ENCODE data around the gene HCST. TPM values are rescaled to one million over a fixed set of nuclear protein-coding genes. Genes with fewer than 3 reads are reported as not detected.

Gene HCST
- total RNA-seq, 1 donor from 2014 or later, result not detected

GRCh38 chr19:35860436-35860817, 41.9 kb upstream of the HCST start:
- H3K36me3 ChIP-seq (ENCODE audit: control insufficient read depth, insufficient read depth, low read length), result no peaks in the 10 kb centered on the region
- no peak overlapping the region for H3K4me3 ChIP-seq (ENCODE audit: low read depth, low read length)
- TF ChIP-seq, protein P1, sequence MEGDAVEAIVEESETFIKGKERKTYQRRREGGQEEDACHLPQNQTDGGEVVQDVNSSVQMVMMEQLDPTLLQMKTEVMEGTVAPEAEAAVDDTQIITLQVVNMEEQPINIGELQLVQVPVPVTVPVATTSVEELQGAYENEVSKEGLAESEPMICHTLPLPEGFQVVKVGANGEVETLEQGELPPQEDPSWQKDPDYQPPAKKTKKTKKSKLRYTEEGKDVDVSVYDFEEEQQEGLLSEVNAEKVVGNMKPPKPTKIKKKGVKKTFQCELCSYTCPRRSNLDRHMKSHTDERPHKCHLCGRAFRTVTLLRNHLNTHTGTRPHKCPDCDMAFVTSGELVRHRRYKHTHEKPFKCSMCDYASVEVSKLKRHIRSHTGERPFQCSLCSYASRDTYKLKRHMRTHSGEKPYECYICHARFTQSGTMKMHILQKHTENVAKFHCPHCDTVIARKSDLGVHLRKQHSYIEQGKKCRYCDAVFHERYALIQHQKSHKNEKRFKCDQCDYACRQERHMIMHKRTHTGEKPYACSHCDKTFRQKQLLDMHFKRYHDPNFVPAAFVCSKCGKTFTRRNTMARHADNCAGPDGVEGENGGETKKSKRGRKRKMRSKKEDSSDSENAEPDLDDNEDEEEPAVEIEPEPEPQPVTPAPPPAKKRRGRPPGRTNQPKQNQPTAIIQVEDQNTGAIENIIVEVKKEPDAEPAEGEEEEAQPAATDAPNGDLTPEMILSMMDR (IDR thresholded peaks at IDR 0.05; ENCODE audit: insufficient read depth, low read length, poor library complexity, severe bottlenecking), result no peak
- no peak for DNase-seq (ENCODE audit: low read depth)
- peaks cover 67% of the 10 kb centered on the region for H3K27me3 ChIP-seq (ENCODE audit: control insufficient read depth, insufficient read depth, low read length)

DNA sequence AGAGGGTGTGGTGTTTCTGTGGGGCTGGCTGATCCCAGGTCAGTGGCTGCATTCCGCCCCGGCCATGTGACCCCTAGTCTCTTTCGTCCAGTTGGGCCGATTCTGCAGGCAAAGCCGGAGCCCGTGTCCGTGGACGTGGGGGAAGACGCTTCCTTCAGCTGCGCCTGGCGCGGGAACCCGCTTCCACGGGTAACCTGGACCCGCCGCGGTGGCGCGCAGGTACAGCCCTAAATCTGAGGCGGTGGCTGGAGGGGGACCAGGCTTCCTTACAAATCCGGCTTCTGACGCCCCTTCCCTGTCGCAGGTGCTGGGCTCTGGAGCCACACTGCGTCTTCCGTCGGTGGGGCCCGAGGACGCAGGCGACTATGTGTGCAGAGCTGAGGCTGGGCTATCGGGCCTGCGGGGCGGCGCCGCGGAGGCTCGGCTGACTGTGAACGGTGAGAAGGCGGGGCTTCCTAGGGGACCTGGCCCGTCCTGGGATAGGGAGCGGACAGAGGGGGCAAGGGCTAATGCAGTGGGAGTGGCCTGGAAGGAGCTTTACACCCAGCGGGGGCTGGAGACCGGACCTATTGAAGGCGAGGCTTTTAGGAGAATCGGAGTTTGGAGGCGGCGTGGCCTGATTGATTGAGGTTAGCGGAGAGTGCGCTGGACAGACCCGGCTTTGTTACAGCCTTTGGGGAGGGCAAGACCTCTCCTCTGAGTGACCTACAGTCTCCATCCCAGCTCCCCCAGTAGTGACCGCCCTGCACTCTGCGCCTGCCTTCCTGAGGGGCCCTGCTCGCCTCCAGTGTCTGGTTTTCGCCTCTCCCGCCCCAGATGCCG, 41.3 kb upstream of the HCST start:
- no peak overlapping the region for H3K4me3 ChIP-seq (ENCODE audit: low read depth, low read length)
- TF ChIP-seq, protein P1 (IDR thresholded peaks at IDR 0.05; ENCODE audit: insufficient read depth, low read length, poor library complexity, severe bottlenecking), result no peak
- H3K27me3 ChIP-seq (ENCODE audit: control insufficient read depth, insufficient read depth, low read length), result peaks cover 62% of the 10 kb centered on the region

GRCh38 chr19:35861640-35862160, 40.6 kb upstream of the HCST start:
- H3K27me3 ChIP-seq (ENCODE audit: control insufficient read depth, insufficient read depth, low read length), result peaks cover 56% of the 10 kb centered on the region

More for the DNA sequence above, 41.3 kb upstream of the HCST start:
- no peak for DNase-seq (ENCODE audit: low read depth)
- H3K36me3 ChIP-seq (ENCODE audit: control insufficient read depth, insufficient read depth, low read length), result no peaks in the 10 kb centered on the region

GRCh38 chr19:35862528-35862927, 39.8 kb upstream of the HCST start:
- no peak for DNase-seq (ENCODE audit: low read depth)
- Histone ChIP-seq H3K27me3 (ENCODE audit: control insufficient read depth, insufficient read depth, low read length) (peaks cover 48% of the 10 kb centered on the region), H3K4me3 (ENCODE audit: low read depth, low read length) (no peak overlapping the region), H3K36me3 (ENCODE audit: control insufficient read depth, insufficient read depth, low read length) (no peaks in the 10 kb centered on the region)
- TF ChIP-seq, protein P1 (IDR thresholded peaks at IDR 0.05; ENCODE audit: insufficient read depth, low read length, poor library complexity, severe bottlenecking), result no peak

More at GRCh38 chr19:35861640-35862160, 40.6 kb upstream of the HCST start:
- TF ChIP-seq, protein P1 (IDR thresholded peaks at IDR 0.05; ENCODE audit: insufficient read depth, low read length, poor library complexity, severe bottlenecking), result no peak
- no peak overlapping the region for H3K4me3 ChIP-seq (ENCODE audit: low read depth, low read length)
- DNase-seq (ENCODE audit: low read depth), result no peak
- no peaks in the 10 kb centered on the region for H3K36me3 ChIP-seq (ENCODE audit: control insufficient read depth, insufficient read depth, low read length)

DNA sequence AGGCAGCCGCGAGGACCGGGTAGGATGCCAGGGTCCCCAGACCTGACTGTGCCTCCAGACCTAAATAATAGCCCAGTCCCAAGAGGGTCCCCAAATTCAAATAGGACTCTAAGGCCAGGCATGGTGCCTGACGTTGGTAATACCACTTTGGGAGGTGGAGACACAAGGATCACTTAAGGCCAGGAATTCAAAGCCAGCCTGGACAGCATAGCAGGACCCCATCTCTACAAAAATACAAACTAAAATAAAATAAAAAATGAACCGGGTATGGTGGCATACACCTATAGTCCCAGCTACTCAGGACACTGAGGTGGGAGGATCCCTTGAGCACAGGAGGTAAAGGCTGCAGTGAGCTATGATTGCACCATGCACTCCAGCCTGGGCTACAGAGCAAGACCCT, 39.3 kb upstream of the HCST start:
- H3K36me3 ChIP-seq (ENCODE audit: control insufficient read depth, insufficient read depth, low read length), result no peaks in the 10 kb centered on the region
- no peak overlapping the region for H3K4me3 ChIP-seq (ENCODE audit: low read depth, low read length)
- peaks cover 50% of the 10 kb centered on the region for H3K27me3 ChIP-seq (ENCODE audit: control insufficient read depth, insufficient read depth, low read length)
- TF ChIP-seq, protein P1 (IDR thresholded peaks at IDR 0.05; ENCODE audit: insufficient read depth, low read length, poor library complexity, severe bottlenecking), result no peak
- no peak for DNase-seq (ENCODE audit: low read depth)
